PC-9 (cell line): ENCODE results near the gene MRPL27. TPM values are rescaled to one million over a fixed set of nuclear protein-coding genes. Genes with fewer than 3 reads are reported as not detected.

Source experiments
- BruUV-seq: library from RNA; stranded (reverse); fragments of 400-500 nt; replicated peaks from 2 replicates; lab custom pipeline; 2021; lab: Mats Ljungman, UMichigan
- CTCF ChIA-PET: fragments of 300-600 bp; sonication (Branson Sonifier 250); formaldehyde crosslinking; loops from one replicate; lab custom pipeline; 2022; ENCODE audit warnings: antibody characterized with exemption; lab: Charles Lee
- POLR2A ChIA-PET: fragments of 300-600 bp; sonication (Branson Sonifier 250); formaldehyde crosslinking; loops from one replicate; lab custom pipeline; 2022; ENCODE audit warnings: antibody characterized with exemption; ENCODE audit not compliant: unreplicated experiment; lab: Charles Lee
- DNase-seq, 2 experiments: peaks; one replicate each; pipeline versions ENCODE4 v3.0.0 to v3.0.0-alpha.2; 2015 to 2022; ENCODE audit warnings: mixed read lengths in 1 of 2
- H2AFZ ChIP-seq: fragments of 200-600 bp; sonication (generic); 2 replicates; pipeline ENCODE4 v1.8.1; 2017; ENCODE audit warnings: antibody characterized with exemption
- H3F3A ChIP-seq: fragments of 200-600 bp; sonication (generic); 2 replicates; pipeline ENCODE4 v1.8.1; 2017; ENCODE audit warnings: antibody characterized with exemption, mild to moderate bottlenecking, low read depth; ENCODE audit not compliant: insufficient read depth
- H3K27ac ChIP-seq: fragments of 200-600 bp; sonication (generic); 2 replicates; pipeline ENCODE4 v1.6.1; 2016; ENCODE audit warnings: mixed run types
- H3K27me3 ChIP-seq: fragments of 200-600 bp; sonication (generic); 2 replicates; pipeline ENCODE4 v1.6.1; 2016; ENCODE audit warnings: low read depth, mixed run types; ENCODE audit not compliant: insufficient read depth
- H3K36me3 ChIP-seq: fragments of 200-600 bp; sonication (generic); 2 replicates; pipeline ENCODE4 v1.6.1; 2016; ENCODE audit warnings: low read depth, mixed run types
- H3K4me1 ChIP-seq: fragments of 200-600 bp; sonication (generic); replicated peaks from 2 replicates; pipeline ENCODE4 v1.6.1; 2016; ENCODE audit warnings: mixed run types; ENCODE audit not compliant: insufficient read depth
- H3K4me2 ChIP-seq: fragments of 200-600 bp; sonication (generic); 2 replicates; pipeline ENCODE4 v1.6.1; 2017; ENCODE audit warnings: mixed run types
- H3K4me3 ChIP-seq: fragments of 200-600 bp; sonication (generic); 2 replicates; pipeline ENCODE4 v1.6.1; 2016; ENCODE audit warnings: mixed run types
- H3K79me2 ChIP-seq: fragments of 200-600 bp; sonication (generic); 2 replicates; pipeline ENCODE4 v1.6.1; 2017; ENCODE audit warnings: low read depth, mixed run types
- H3K9me2 ChIP-seq: fragments of 200-600 bp; sonication (generic); 2 replicates; pipeline ENCODE4 v1.8.1; 2017; ENCODE audit warnings: mild to moderate bottlenecking; ENCODE audit not compliant: insufficient read depth
- H3K9me3 ChIP-seq: fragments of 200-600 bp; sonication (generic); 2 replicates; pipeline ENCODE4 v1.8.1; 2016; ENCODE audit warnings: low read depth; ENCODE audit not compliant: insufficient read depth
- H4K20me1 ChIP-seq: fragments of 200-600 bp; sonication (generic); 2 replicates; pipeline ENCODE4 v1.8.1; 2017; ENCODE audit not compliant: insufficient read depth
- EZH2 ChIP-seq: fragments of 200-600 bp; sonication (generic); IDR thresholded peaks from 2 replicates; pipeline ENCODE4 v1.8.0; 2017; ENCODE audit warnings: antibody characterized with exemption, low read depth
- intact Hi-C: fragments of 100-400 bp; cut with micrococcal nuclease; formaldehyde crosslinking; loops from one replicate; pipeline ENCODE4 v1.10.0; 2022; ENCODE audit not compliant: unreplicated experiment
- total RNA-seq: library from RNA; stranded (reverse); gene quantifications from 2 replicates; pipeline ENCODE4 v1.2.3, GENCODE V29; 2021
- TF ChIP-seq, protein P1 (sequence below): fragments of 200-600 bp; sonication (generic); conservative IDR thresholded peaks from 2 replicates; pipeline ENCODE4 v1.6.1; 2017; ENCODE audit warnings: mixed run types, antibody characterized with exemption, mild to moderate bottlenecking, moderate library complexity

MRPL27 gene
- total RNA-seq, 1 experiment from 2014 or later = 48.3 TPM

DNA sequence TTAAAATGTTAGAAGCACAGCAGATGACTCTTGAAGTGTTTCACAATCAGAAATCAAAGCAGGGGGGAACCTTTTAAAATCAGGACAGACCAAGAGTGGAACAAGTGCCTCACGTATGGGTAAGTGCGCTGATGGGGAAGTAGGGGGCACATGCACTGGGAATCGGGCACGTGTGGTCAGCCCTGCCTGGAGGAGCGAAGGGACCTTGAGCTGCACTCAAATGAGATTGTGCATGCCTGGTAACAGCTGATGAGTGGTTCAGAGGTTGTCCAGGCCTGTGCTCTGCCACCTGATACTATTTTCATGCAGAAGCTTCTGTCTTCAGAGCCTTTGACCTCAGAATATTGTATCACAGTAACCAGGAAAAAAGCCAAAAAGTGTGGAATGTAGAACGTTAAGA, 40.8 kb downstream of the MRPL27 start:
- Histone ChIP-seq H3K79me2 (no peaks in the 10 kb centered on the region), H3K9me2 (no peaks in the 10 kb centered on the region), H3K9me3 (no peaks in the 10 kb centered on the region), H3F3A (no peaks in the 10 kb centered on the region), H3K27me3 (no peaks in the 10 kb centered on the region), H3K27ac (no peak overlapping the region), H3K4me2 (no peak overlapping the region), H3K4me3 (no peak overlapping the region), H3K36me3 (no peaks in the 10 kb centered on the region), H2AFZ (no peak overlapping the region), H4K20me1 (no peaks in the 10 kb centered on the region), H3K4me1 (no peaks in the 10 kb centered on the region)
- no peak for DNase-seq
- intact Hi-C loops = no loop called here
- ChIA-PET CTCF (interaction anchor here (0.6 kb wide), 1 partner anchor 1819 kb away, joined by 3 read pairs; no protein-coding TSS in a partner anchor), POLR2A (no interaction called here)
- TF ChIP-seq, protein P1, sequence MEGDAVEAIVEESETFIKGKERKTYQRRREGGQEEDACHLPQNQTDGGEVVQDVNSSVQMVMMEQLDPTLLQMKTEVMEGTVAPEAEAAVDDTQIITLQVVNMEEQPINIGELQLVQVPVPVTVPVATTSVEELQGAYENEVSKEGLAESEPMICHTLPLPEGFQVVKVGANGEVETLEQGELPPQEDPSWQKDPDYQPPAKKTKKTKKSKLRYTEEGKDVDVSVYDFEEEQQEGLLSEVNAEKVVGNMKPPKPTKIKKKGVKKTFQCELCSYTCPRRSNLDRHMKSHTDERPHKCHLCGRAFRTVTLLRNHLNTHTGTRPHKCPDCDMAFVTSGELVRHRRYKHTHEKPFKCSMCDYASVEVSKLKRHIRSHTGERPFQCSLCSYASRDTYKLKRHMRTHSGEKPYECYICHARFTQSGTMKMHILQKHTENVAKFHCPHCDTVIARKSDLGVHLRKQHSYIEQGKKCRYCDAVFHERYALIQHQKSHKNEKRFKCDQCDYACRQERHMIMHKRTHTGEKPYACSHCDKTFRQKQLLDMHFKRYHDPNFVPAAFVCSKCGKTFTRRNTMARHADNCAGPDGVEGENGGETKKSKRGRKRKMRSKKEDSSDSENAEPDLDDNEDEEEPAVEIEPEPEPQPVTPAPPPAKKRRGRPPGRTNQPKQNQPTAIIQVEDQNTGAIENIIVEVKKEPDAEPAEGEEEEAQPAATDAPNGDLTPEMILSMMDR = no peak
- no peak for TF ChIP-seq EZH2
- BruUV-seq = no TSS peak

DNA sequence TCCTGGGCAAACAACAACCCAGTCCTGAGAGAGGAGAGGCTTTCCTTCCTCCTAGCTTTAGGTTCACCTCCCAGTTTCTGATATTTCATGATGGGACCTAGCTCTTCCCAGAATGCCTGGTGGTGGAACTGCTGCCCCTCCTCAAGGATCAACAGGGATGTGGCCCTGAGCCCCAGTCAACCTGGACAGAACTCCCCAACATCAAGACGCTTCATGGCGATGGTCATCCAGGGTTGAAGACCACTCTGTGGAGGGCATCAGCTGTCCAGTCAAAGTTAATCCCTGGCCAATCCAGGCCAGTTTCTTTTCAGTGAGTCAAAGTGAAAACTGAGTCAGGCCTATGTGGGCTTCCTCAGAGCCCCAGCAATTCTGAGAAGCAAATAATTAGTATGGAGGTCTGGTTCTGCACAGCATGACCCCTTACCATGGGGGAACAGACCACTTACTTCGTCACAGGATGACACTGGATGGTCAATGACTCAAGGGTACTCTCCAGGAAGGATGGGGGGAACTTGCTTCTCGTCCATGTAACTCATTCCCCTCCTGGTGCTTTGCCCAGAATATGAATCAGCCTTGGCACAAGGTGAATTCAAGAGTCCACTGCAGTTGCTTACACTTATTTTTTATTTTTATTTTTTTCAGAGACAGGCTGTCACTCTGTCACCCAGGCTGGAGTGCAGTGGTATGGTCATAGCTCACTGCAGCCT, 41.7 kb downstream of the MRPL27 start:
- CTCF ChIA-PET = no interaction called here
- no peak for TF ChIP-seq EZH2
- TF ChIP-seq, protein P1 = no peak
- Histone ChIP-seq H2AFZ (no peak overlapping the region), H4K20me1 (no peaks in the 10 kb centered on the region), H3K27me3 (no peaks in the 10 kb centered on the region), H3K27ac (no peak overlapping the region), H3K79me2 (no peaks in the 10 kb centered on the region), H3K4me1 (no peaks in the 10 kb centered on the region), H3K36me3 (no peaks in the 10 kb centered on the region), H3K9me3 (no peaks in the 10 kb centered on the region), H3K4me2 (no peak overlapping the region), H3K9me2 (no peaks in the 10 kb centered on the region), H3K4me3 (no peak overlapping the region), H3F3A (no peaks in the 10 kb centered on the region)
- intact Hi-C loops = no loop called here
- no peak for DNase-seq
- POLR2A ChIA-PET = no interaction called here
- no TSS peak for BruUV-seq

GRCh38 chr17:50330151-50330775, 42.7 kb downstream of the MRPL27 start:
- intact Hi-C loops = no loop called here
- Histone ChIP-seq H3K4me2 (no peak overlapping the region), H4K20me1 (no peaks in the 10 kb centered on the region), H3K9me2 (no peaks in the 10 kb centered on the region), H3F3A (no peaks in the 10 kb centered on the region), H3K36me3 (no peaks in the 10 kb centered on the region), H3K79me2 (no peaks in the 10 kb centered on the region), H2AFZ (no peak overlapping the region), H3K9me3 (no peaks in the 10 kb centered on the region), H3K4me3 (no peak overlapping the region), H3K4me1 (no peaks in the 10 kb centered on the region), H3K27ac (no peak overlapping the region), H3K27me3 (no peaks in the 10 kb centered on the region)
- BruUV-seq = no TSS peak
- DNase-seq = no peak
- no peak for TF ChIP-seq EZH2
- ChIA-PET CTCF (no interaction called here), POLR2A (no interaction called here)
